ENCODE results near the gene PIGZ. TPM values are rescaled to one million over a fixed set of nuclear protein-coding genes. Genes with fewer than 3 reads are reported as not detected.

The PIGZ gene
- total RNA-seq, 1 experiment from 2014 or later = 0.15 TPM

DNA sequence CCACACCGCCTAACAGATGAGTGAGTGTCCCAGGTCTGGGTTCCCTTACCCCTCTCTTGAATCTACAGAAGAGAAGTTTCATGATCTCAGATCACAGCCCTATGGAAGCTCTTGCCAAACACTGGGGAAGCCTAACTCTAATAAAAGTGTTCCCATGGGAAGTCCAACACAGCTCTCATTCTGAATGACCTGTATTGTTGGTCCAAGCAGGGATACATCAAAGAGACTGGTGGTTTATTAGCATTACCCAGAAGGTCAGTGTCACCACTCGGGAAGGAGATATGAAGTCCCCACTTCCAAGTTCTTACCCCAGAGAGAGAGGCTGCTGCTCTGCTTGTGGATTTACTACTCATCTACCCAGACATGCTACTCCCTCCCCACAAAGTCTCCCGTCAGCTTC, 17.3 kb downstream of the PIGZ start:
- no peak overlapping the region for H3K4me3 Mint-ChIP-seq
- TF ChIP-seq, protein P1, sequence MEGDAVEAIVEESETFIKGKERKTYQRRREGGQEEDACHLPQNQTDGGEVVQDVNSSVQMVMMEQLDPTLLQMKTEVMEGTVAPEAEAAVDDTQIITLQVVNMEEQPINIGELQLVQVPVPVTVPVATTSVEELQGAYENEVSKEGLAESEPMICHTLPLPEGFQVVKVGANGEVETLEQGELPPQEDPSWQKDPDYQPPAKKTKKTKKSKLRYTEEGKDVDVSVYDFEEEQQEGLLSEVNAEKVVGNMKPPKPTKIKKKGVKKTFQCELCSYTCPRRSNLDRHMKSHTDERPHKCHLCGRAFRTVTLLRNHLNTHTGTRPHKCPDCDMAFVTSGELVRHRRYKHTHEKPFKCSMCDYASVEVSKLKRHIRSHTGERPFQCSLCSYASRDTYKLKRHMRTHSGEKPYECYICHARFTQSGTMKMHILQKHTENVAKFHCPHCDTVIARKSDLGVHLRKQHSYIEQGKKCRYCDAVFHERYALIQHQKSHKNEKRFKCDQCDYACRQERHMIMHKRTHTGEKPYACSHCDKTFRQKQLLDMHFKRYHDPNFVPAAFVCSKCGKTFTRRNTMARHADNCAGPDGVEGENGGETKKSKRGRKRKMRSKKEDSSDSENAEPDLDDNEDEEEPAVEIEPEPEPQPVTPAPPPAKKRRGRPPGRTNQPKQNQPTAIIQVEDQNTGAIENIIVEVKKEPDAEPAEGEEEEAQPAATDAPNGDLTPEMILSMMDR (conservative IDR thresholded peaks at IDR 0.05) = no peak
- no peak overlapping the region for H3K56ac ChIP-seq (ENCODE audit: insufficient read length, low read depth, low read length)
- H2BK120ac ChIP-seq (ENCODE audit: low read depth, low read length, poor library complexity, severe bottlenecking) = no peak overlapping the region
- H3K27ac Mint-ChIP-seq = no peak overlapping the region
- H3K18ac ChIP-seq (ENCODE audit: insufficient read length, low read depth, low read length) = no peak overlapping the region
- H3K27ac ChIP-seq (ENCODE audit: insufficient read length, low read depth, low read length) = no peak overlapping the region
- H3K4me1 Mint-ChIP-seq = no peaks in the 10 kb centered on the region
- H3K79me2 ChIP-seq (ENCODE audit: insufficient read depth, low read length) = no peaks in the 10 kb centered on the region
- no peak overlapping the region for H2AFZ ChIP-seq (ENCODE audit: low read length)
- no peak overlapping the region for H3K14ac ChIP-seq (ENCODE audit: insufficient read depth, low read length)
- no peak overlapping the region for H3K4me2 ChIP-seq (ENCODE audit: insufficient read depth, insufficient read length, low read length)
- H4K20me1 ChIP-seq (ENCODE audit: control insufficient read depth, insufficient read depth, insufficient read length) = no peaks in the 10 kb centered on the region
- no peaks in the 10 kb centered on the region for H3K9me3 Mint-ChIP-seq
- H3K23ac ChIP-seq (ENCODE audit: insufficient read length, low read depth, low read length) = no peak overlapping the region
- H3K36me3 Mint-ChIP-seq (ENCODE audit: insufficient read depth in 1 of 3, low read depth in 3 of 3) = no peaks in the 10 kb centered on the region
- no peak overlapping the region for H2BK15ac ChIP-seq (ENCODE audit: low read depth, low read length)
- peaks cover 27% of the 10 kb centered on the region for H3K27me3 Mint-ChIP-seq (ENCODE audit: low read depth)
- no peak overlapping the region for H4K91ac ChIP-seq (ENCODE audit: insufficient read length, low read depth, low read length)
- H3K9ac ChIP-seq (ENCODE audit: extremely low read depth, insufficient read length, low read length) = no peak overlapping the region
- no peak for DNase-seq
- H2BK12ac ChIP-seq (ENCODE audit: insufficient read length, low read depth, low read length) = no peak overlapping the region
- H3T11ph ChIP-seq (ENCODE audit: low read length) = no peak overlapping the region
- no peaks in the 10 kb centered on the region for H3K4me1 ChIP-seq (ENCODE audit: insufficient read depth, low read length)
- no peak overlapping the region for H3K4ac ChIP-seq (ENCODE audit: low read depth, low read length)
- no peaks in the 10 kb centered on the region for H3K27me3 ChIP-seq (ENCODE audit: insufficient read depth, low read length)
- no peak overlapping the region for H2BK5ac ChIP-seq (ENCODE audit: insufficient read length, low read length)
- H2AK5ac ChIP-seq (ENCODE audit: insufficient read length, low read length) = no peak overlapping the region
- no peak overlapping the region for H2BK20ac ChIP-seq (ENCODE audit: low read depth, low read length, poor library complexity, severe bottlenecking)
- no peaks in the 10 kb centered on the region for H3K9me3 ChIP-seq (ENCODE audit: control insufficient read depth, low read depth, low read length)
- no peak overlapping the region for H4K5ac ChIP-seq (ENCODE audit: insufficient read length, low read depth, low read length)
- H3K23me2 ChIP-seq (ENCODE audit: insufficient read length, low read depth, low read length, poor library complexity, severe bottlenecking) = peaks cover 2% of the 10 kb centered on the region
- no peak overlapping the region for H4K8ac ChIP-seq (replicated peaks; ENCODE audit: insufficient read length, low read depth, low read length)
- no CpG with 5 or more reads among the region's 3 CpGs for WGBS (ENCODE audit: extremely low coverage, insufficient read length, low lambda C conversion rate)
- H3K79me1 ChIP-seq (ENCODE audit: insufficient read depth, low read depth, low read length, poor library complexity, severe bottlenecking) = no peaks in the 10 kb centered on the region
